T-helper 1 cell treated with Interleukin-12 subunit alpha and Interleukin-12 subunit beta and Interleukin-4 antibody, amounts not matched to agents 30 ng/mL and 1 ng/mL, for 36 hours (primary cell): ENCODE measurements around the gene NASP. TPM values are rescaled to one million over a fixed set of nuclear protein-coding genes. Genes with fewer than 3 reads are reported as not detected.
"Not testable (repeated sequence)": the region's sequence is repeated elsewhere in the genome, so short reads cannot be mapped to it uniquely, and the experiment has no call there.

Experiments
- intact Hi-C: fragments of 100-400 bp; cut with micrococcal nuclease; formaldehyde crosslinking; loops from one replicate; pipeline ENCODE4 v1.15.1; 2024
- total RNA-seq: library from RNA; stranded (reverse); gene quantifications from 2 replicates; pipeline ENCODE4 v1.2.3, GENCODE V29; 2022

The NASP gene
- total RNA-seq, 1 donor from 2014 or later, result 160 TPM

GRCh38 chr1:45569962-45570581 is 13.8 kb upstream of the NASP start:
- intact Hi-C loops, result loop anchor here (1.0 kb wide), 8 partner anchors 13 to 230 kb away; partner anchors contain the start of genes CCDC163, MMACHC, MUTYH and PRDX1

- intact Hi-C loops, result loop anchor here (1.0 kb wide), 8 partner anchors 13 to 230 kb away; partner anchors contain the start of genes CCDC163, MMACHC, MUTYH and PRDX1
Observed at GRCh38 chr1:45570631-45571030, 13.2 kb upstream of the NASP start.

GRCh38 chr1:45573231-45573804 is 10.5 kb upstream of the NASP start:
- intact Hi-C loops, result no loop called here

- intact Hi-C loops, result no loop called here
Observed at GRCh38 chr1:45574105-45574626, 9.7 kb upstream of the NASP start.

- intact Hi-C loops, result loop anchor here (1.0 to 10.0 kb wide), 15 partner anchors 13 to 1608 kb away; partner anchors contain the start of genes ATP6V0B, B4GALT2, CCDC163 and DPH2
Observed at GRCh38 chr1:45583264-45583665, 576 bp upstream of the NASP start.

GRCh38 chr1:45584351-45585109 is 689 bp downstream of the NASP start:
- intact Hi-C loops, result loop anchor here (1.0 to 10.0 kb wide), 11 partner anchors 33 to 1610 kb away; partner anchors contain the start of genes ATP6V0B, B4GALT2, DPH2 and ERI3

GRCh38 chr1:45585110-45585426 is 1.2 kb downstream of the NASP start:
- intact Hi-C loops, result loop anchor here (2.0 to 10.0 kb wide), 4 partner anchors 257 to 1610 kb away; partner anchors contain the start of genes ATP6V0B, B4GALT2, DPH2 and POMGNT1

- intact Hi-C loops, result loop anchor here (1.0 to 10.0 kb wide), 5 partner anchors 165 to 1611 kb away; partner anchors contain the start of genes ATP6V0B, B4GALT2, DPH2 and IPP
Observed at GRCh38 chr1:45585496-45586075, 1.7 kb downstream of the NASP start.

GRCh38 chr1:45586769-45587168 is 2.9 kb downstream of the NASP start:
- intact Hi-C loops, result loop anchor here (1.0 to 10.0 kb wide), 3 partner anchors 164 to 1612 kb away; partner anchors contain the start of genes ATP6V0B, B4GALT2, DPH2 and IPP

GRCh38 chr1:45589861-45590260 is 6.0 kb downstream of the NASP start:
- intact Hi-C loops, result loop anchor here (5.0 to 10.0 kb wide), 2 partner anchors 252 to 1615 kb away; partner anchors contain the start of genes ATP6V0B, B4GALT2 and DPH2

- intact Hi-C loops, result no loop called here
Observed at GRCh38 chr1:45594412-45594811, 10.6 kb downstream of the NASP start.

GRCh38 chr1:45596765-45597164 is 12.9 kb downstream of the NASP start:
- intact Hi-C loops, result not testable (repeated sequence)

- intact Hi-C loops, result no loop called here
Observed at GRCh38 chr1:45604239-45604638, 20.4 kb downstream of the NASP start.

- intact Hi-C loops, result no loop called here
Observed at GRCh38 chr1:45607404-45608074, 23.7 kb downstream of the NASP start.

- intact Hi-C loops, result no loop called here
Observed at GRCh38 chr1:45608175-45609156, 24.6 kb downstream of the NASP start.

- intact Hi-C loops, result no loop called here
Observed at GRCh38 chr1:45610589-45611226, 26.9 kb downstream of the NASP start.

GRCh38 chr1:45612941-45613579 is 29.2 kb downstream of the NASP start:
- intact Hi-C loops, result no loop called here

GRCh38 chr1:45615885-45616284 is 32.0 kb downstream of the NASP start:
- intact Hi-C loops, result no loop called here
